ENCODE data around the gene EP400.

The EP400 gene

GRCh38 chr12:132103542-132104308 lies 154.0 kb downstream of the EP400 start:
- TF ChIP-seq ZFX (IDR thresholded peaks at IDR 0.05; ENCODE audit: borderline replicate concordance) (no peak), CTCF (IDR thresholded peaks at IDR 0.05) (no peak)
- H3K27ac ChIP-seq, result no peak overlapping the region

GRCh38 chr12:132105467-132105866 lies 155.7 kb downstream of the EP400 start:
- TF ChIP-seq ZFX (IDR thresholded peaks at IDR 0.05; ENCODE audit: borderline replicate concordance) (no peak), CTCF (IDR thresholded peaks at IDR 0.05) (no peak)

GRCh38 chr12:132106921-132107320 lies 157.2 kb downstream of the EP400 start:
- H3K27ac ChIP-seq, result no peak overlapping the region
- TF ChIP-seq ZFX (IDR thresholded peaks at IDR 0.05; ENCODE audit: borderline replicate concordance), result no peak
- no peak for TF ChIP-seq CTCF (IDR thresholded peaks at IDR 0.05)

More at GRCh38 chr12:132105467-132105866, 155.7 kb downstream of the EP400 start:
- no peak overlapping the region for H3K27ac ChIP-seq

- TF ChIP-seq CTCF (IDR thresholded peaks at IDR 0.05), result no peak
- TF ChIP-seq ZFX (IDR thresholded peaks at IDR 0.05; ENCODE audit: borderline replicate concordance), result no peak
- H3K27ac ChIP-seq, result no peak overlapping the region
Measured at GRCh38 chr12:132108211-132108832, 158.6 kb downstream of the EP400 start.

- TF ChIP-seq ZFX (IDR thresholded peaks at IDR 0.05; ENCODE audit: borderline replicate concordance) (no peak), CTCF (IDR thresholded peaks at IDR 0.05) (no peak)
- no peak overlapping the region for H3K27ac ChIP-seq
Measured at GRCh38 chr12:132109741-132110140, 160.0 kb downstream of the EP400 start.

GRCh38 chr12:132110677-132111076 lies 160.9 kb downstream of the EP400 start:
- no peak overlapping the region for H3K27ac ChIP-seq
- no peak for TF ChIP-seq ZFX (IDR thresholded peaks at IDR 0.05; ENCODE audit: borderline replicate concordance)
- no peak for TF ChIP-seq CTCF (IDR thresholded peaks at IDR 0.05)

GRCh38 chr12:132111654-132112304 lies 162.0 kb downstream of the EP400 start:
- no peak overlapping the region for H3K27ac ChIP-seq
- TF ChIP-seq CTCF (IDR thresholded peaks at IDR 0.05) (no peak), ZFX (IDR thresholded peaks at IDR 0.05; ENCODE audit: borderline replicate concordance) (no peak)
